IMR-90 (cell line): ENCODE measurements around the gene SNRK. TPM values are rescaled to one million over a fixed set of nuclear protein-coding genes. Genes with fewer than 3 reads are reported as not detected.

Experiments
- ATAC-seq: fragments of 200-7000 bp; cut with Tn5 transposase; 2 replicates; pipeline ENCODE4 v1.9.1; 2020; ENCODE audit warnings: low read depth, mild to moderate bottlenecking, moderate library complexity
- BruUV-seq: library from RNA; stranded (reverse); fragments of 400-500 nt; replicated peaks from 2 replicates; lab custom pipeline; 2021; lab: Mats Ljungman, UMichigan
- CTCF ChIA-PET: fragments of 300-600 bp; formaldehyde crosslinking; extraction: SDS; loops from one replicate; lab custom pipeline; 2021; ENCODE audit warnings: antibody characterized with exemption; lab: Yijun Ruan, JAX
- POLR2A ChIA-PET: fragments of 300-600 bp; sonication (Branson Sonifier 250); formaldehyde crosslinking; loops from one replicate; lab custom pipeline; 2022; ENCODE audit warnings: antibody characterized with exemption; ENCODE audit not compliant: unreplicated experiment; lab: Charles Lee
- DNase-seq: peaks from one replicate; pipeline ENCODE4 v3.0.0; 2013
- H2AFZ ChIP-seq: replicated peaks from 2 replicates; pipeline ENCODE3; 2013; ENCODE audit warnings: low read length, mild to moderate bottlenecking; ENCODE audit not compliant: poor library complexity
- H2AK5ac ChIP-seq: 2 replicates; pipeline ENCODE4 v1.6.1; 2013; ENCODE audit warnings: low read depth, low read length, inconsistent platforms
- H2AK9ac ChIP-seq: replicated peaks from 2 replicates; pipeline ENCODE3; 2013; ENCODE audit warnings: mild to moderate bottlenecking, low read depth, low read length, moderate library complexity; ENCODE audit not compliant: poor library complexity
- H2BK120ac ChIP-seq: 2 replicates; pipeline ENCODE4 v1.6.1; 2013; ENCODE audit warnings: low read depth, low read length, inconsistent platforms
- H2BK15ac ChIP-seq: 3 replicates; pipeline ENCODE4 v1.6.1; 2013; ENCODE audit warnings: low read depth, low read length, inconsistent platforms
- H2BK20ac ChIP-seq: 2 replicates; pipeline ENCODE4 v1.6.1; 2013; ENCODE audit warnings: low read depth, mild to moderate bottlenecking, inconsistent platforms, low read length, moderate library complexity
- H2BK5ac ChIP-seq: 2 replicates; pipeline ENCODE4 v1.6.1; 2013; ENCODE audit warnings: mild to moderate bottlenecking, low read depth, low read length, inconsistent platforms; ENCODE audit not compliant: poor library complexity, severe bottlenecking
- H3K14ac ChIP-seq: replicated peaks from 2 replicates; pipeline ENCODE4 v1.6.1; 2013; ENCODE audit warnings: low read depth, low read length, inconsistent platforms
- H3K18ac ChIP-seq: 2 replicates; pipeline ENCODE4 v1.6.1; 2013; ENCODE audit warnings: low read depth, low read length, control low read depth
- H3K23ac ChIP-seq: 2 replicates; pipeline ENCODE4 v1.6.1; 2013; ENCODE audit warnings: low read depth, low read length, inconsistent platforms
- H3K27ac ChIP-seq: 2 replicates; pipeline ENCODE4 v1.5.1; 2013; ENCODE audit warnings: mild to moderate bottlenecking, control low read depth, low read length; ENCODE audit not compliant: insufficient read depth
- H3K27me3 ChIP-seq: 2 replicates; pipeline ENCODE4 v1.6.1; 2013; ENCODE audit warnings: low read length; ENCODE audit not compliant: control insufficient read depth, insufficient read depth
- H3K36me3 ChIP-seq: 2 replicates; pipeline ENCODE4 v1.6.1; 2013; ENCODE audit warnings: low read length, mixed read lengths; ENCODE audit not compliant: control insufficient read depth, insufficient read depth
- H3K4ac ChIP-seq: 2 replicates; pipeline ENCODE4 v1.6.1; 2013; ENCODE audit warnings: low read depth, low read length, inconsistent platforms
- H3K4me1 ChIP-seq: 2 replicates; pipeline ENCODE4 v1.6.1; 2013; ENCODE audit warnings: low read length, mixed read lengths; ENCODE audit not compliant: control insufficient read depth, insufficient read depth
- H3K4me2 ChIP-seq: 2 replicates; pipeline ENCODE4 v1.6.1; 2013; ENCODE audit warnings: low read depth, mild to moderate bottlenecking, control low read depth, low read length, moderate library complexity
- H3K4me3 ChIP-seq: 2 replicates; pipeline ENCODE4 v1.5.1; 2013; ENCODE audit warnings: low read depth, mild to moderate bottlenecking, control low read depth, low read length, moderate library complexity; ENCODE audit not compliant: insufficient read depth
- H3K56ac ChIP-seq: 2 replicates; pipeline ENCODE4 v1.6.1; 2013; ENCODE audit warnings: low read length, inconsistent platforms; ENCODE audit not compliant: insufficient read depth; ENCODE audit errors: extremely low read depth
- H3K79me1 ChIP-seq, 2 experiments: 2 replicates each; pipeline ENCODE4 v1.6.1; 2013; ENCODE audit warnings: low read length in 2 of 2, inconsistent platforms in 1 of 2, low read depth in 1 of 2
- H3K9ac ChIP-seq: 2 replicates; pipeline ENCODE4 v1.6.1; 2013; ENCODE audit warnings: low read depth, low read length, control low read depth
- H3K9me1 ChIP-seq: 2 replicates; pipeline ENCODE4 v1.6.1; 2013; ENCODE audit warnings: low read length, inconsistent platforms; ENCODE audit not compliant: insufficient read depth
- H3K9me3 ChIP-seq: 2 replicates; pipeline ENCODE4 v1.6.1; 2013; ENCODE audit warnings: low read length; ENCODE audit not compliant: control insufficient read depth, insufficient read depth
- H4K20me1 ChIP-seq: 2 replicates; pipeline ENCODE4 v1.6.1; 2013; ENCODE audit warnings: low read length, inconsistent platforms; ENCODE audit not compliant: insufficient read depth
- H4K5ac ChIP-seq: 2 replicates; pipeline ENCODE4 v1.6.1; 2013; ENCODE audit warnings: mild to moderate bottlenecking, low read depth, low read length, control low read depth
- H4K8ac ChIP-seq, 2 experiments: 2 replicates each; pipeline ENCODE4 v1.6.1; 2013; ENCODE audit warnings: low read depth in 2 of 2, low read length in 2 of 2, control low read depth in 1 of 2, inconsistent platforms in 1 of 2
- H4K91ac ChIP-seq: 2 replicates; pipeline ENCODE4 v1.6.1; 2013; ENCODE audit warnings: low read depth, low read length, inconsistent platforms; ENCODE audit not compliant: insufficient read depth
- BHLHE40 ChIP-seq: fragments of 150-350 bp; IDR thresholded peaks from 2 replicates; pipeline ENCODE4 v1.6.1; 2016; ENCODE audit warnings: mild to moderate bottlenecking, low read depth, low read length
- CEBPB ChIP-seq: IDR thresholded peaks from 2 replicates; pipeline ENCODE4 v1.6.1; 2012; ENCODE audit warnings: low read depth, low read length, improper control_type of control experiment
- CHD1 ChIP-seq: IDR thresholded peaks from 2 replicates; pipeline ENCODE4 v1.6.1; 2012; ENCODE audit warnings: low read depth, low read length, improper control_type of control experiment
- FOS ChIP-seq: fragments of 150-350 bp; IDR thresholded peaks from 2 replicates; pipeline ENCODE4 v1.6.1; 2016; ENCODE audit warnings: low read depth, low read length
- MAFK ChIP-seq: IDR thresholded peaks from 2 replicates; pipeline ENCODE4 v1.6.1; 2012; ENCODE audit warnings: low read depth, low read length, improper control_type of control experiment
- MAZ ChIP-seq: IDR thresholded peaks from 2 replicates; pipeline ENCODE4 v1.6.1; 2012; ENCODE audit warnings: low read depth, mild to moderate bottlenecking, low read length, improper control_type of control experiment, moderate library complexity, borderline replicate concordance
- MXI1 ChIP-seq: IDR thresholded peaks from 2 replicates; pipeline ENCODE4 v1.6.1; 2012; ENCODE audit warnings: low read depth, mild to moderate bottlenecking, low read length, moderate library complexity, borderline replicate concordance
- NFE2L2 ChIP-seq: fragments of 150-350 bp; IDR thresholded peaks from 2 replicates; pipeline ENCODE4 v1.6.1; 2016; ENCODE audit warnings: low read depth, mild to moderate bottlenecking, low read length
- POLR2A ChIP-seq: IDR thresholded peaks from 2 replicates; pipeline ENCODE4 v1.6.1; 2012; ENCODE audit warnings: mild to moderate bottlenecking, low read depth, low read length
- RAD21 ChIP-seq: IDR thresholded peaks from 2 replicates; pipeline ENCODE4 v1.6.1; 2012; ENCODE audit warnings: low read length, improper control_type of control experiment
- RCOR1 ChIP-seq: IDR thresholded peaks from 2 replicates; pipeline ENCODE4 v1.6.1; 2012; ENCODE audit warnings: mild to moderate bottlenecking, low read length, improper control_type of control experiment; ENCODE audit not compliant: insufficient replicate concordance
- RFX5 ChIP-seq: IDR thresholded peaks from 2 replicates; pipeline ENCODE4 v1.8.0; 2012; ENCODE audit warnings: low read depth, mild to moderate bottlenecking, low read length, moderate library complexity
- SMC3 ChIP-seq: fragments of 150-350 bp; IDR thresholded peaks from 2 replicates; pipeline ENCODE4 v1.6.1; 2016; ENCODE audit warnings: low read depth, mild to moderate bottlenecking, antibody characterized with exemption, low read length, moderate library complexity
- WGBS, 2 experiments: methylation state at CpG; one replicate each; pipeline versions ENCODE4 v1.1.5 to v1.1.7; 2013; ENCODE audit warnings: missing lambda C conversion rate in 2 of 2; ENCODE audit not compliant: insufficient read length in 1 of 2; ENCODE audit errors: extremely low coverage in 2 of 2; 5-methylcytosine and 5-hydroxymethylcytosine counted together
- dilution Hi-C: fragments of 300-500 bp; cut with HindIII; formaldehyde crosslinking; loops from one replicate; pipeline ENCODE4 v1.14.3; 2018; ENCODE audit warnings: low sequenced_read_pairs; ENCODE audit not compliant: unreplicated experiment
- in situ Hi-C: fragments of 300-500 bp; cut with MboI; formaldehyde crosslinking; loops from 3 replicates; pipeline ENCODE4 v1.14.3; 2019; ENCODE audit warnings: low sequenced_read_pairs, inconsistent platforms, mixed read lengths
- intact Hi-C: fragments of 100-400 bp; cut with micrococcal nuclease; formaldehyde crosslinking; loops from 2 replicates; pipeline ENCODE4 v1.10.0; 2022
- polyA plus RNA-seq, 3 experiments: library from polyadenylated mRNA; depleted of rRNA; stranded (reverse); fragments of >200 nt; gene quantifications; 2 replicates each; pipeline ENCODE4 v1.2.3, GENCODE V29; 2012; ENCODE audit warnings: low replicate concordance in 1 of 3
- total RNA-seq: library from RNA; depleted of rRNA; stranded (reverse); fragments of >200 nt; gene quantifications from 2 replicates; pipeline ENCODE4 v1.2.3, GENCODE V29; 2012
- TF ChIP-seq, protein P1 (sequence below): conservative IDR thresholded peaks from 2 replicates; pipeline ENCODE4 v1.5.1; 2012; ENCODE audit warnings: mild to moderate bottlenecking, low read depth, low read length, improper control_type of control experiment
- TF ChIP-seq, protein P2 (sequence below): fragments of 150-350 bp; IDR thresholded peaks from 2 replicates; pipeline ENCODE4 v1.6.1; 2017; ENCODE audit warnings: mild to moderate bottlenecking, antibody characterized with exemption, low read length, low read depth
- TF ChIP-seq, protein P3 (sequence below): fragments of 150-350 bp; IDR thresholded peaks from 2 replicates; pipeline ENCODE4 v1.6.1; 2016; ENCODE audit warnings: low read depth, mild to moderate bottlenecking, low read length, moderate library complexity, borderline replicate concordance

Gene SNRK
- total and polyA plus RNA-seq, 2 of the 4 experiments (the other 2 are of a cell fraction): 4.7 to 23.1 TPM

DNA sequence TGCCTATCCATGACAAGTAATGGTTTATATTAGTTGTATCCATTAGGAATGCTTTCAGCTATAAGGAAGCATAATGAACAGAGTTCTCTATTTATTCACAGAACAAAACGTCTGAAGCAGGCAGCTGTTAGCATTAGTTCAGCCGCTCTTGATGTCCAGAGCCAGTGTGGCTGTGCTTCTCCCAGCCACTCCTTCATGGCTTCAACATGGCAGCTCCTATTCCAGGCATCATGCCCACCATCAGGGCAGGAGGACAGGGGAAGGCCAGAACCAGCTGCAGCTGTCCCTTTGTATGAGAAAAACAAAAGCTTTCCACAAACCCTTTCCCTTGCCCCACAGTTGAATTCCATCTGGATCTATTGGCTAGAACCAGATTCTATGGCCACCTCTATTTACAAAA lies 12.9 kb upstream of the SNRK start:
- WGBS, 2 experiments: no CpG with 5 or more reads among the region's 2 CpGs
- in situ Hi-C loops (no loop called here), intact Hi-C loops (no loop called here), dilution Hi-C loops (no loop called here)
- BruUV-seq: no TSS peak
- ChIA-PET CTCF (no interaction called here), POLR2A (interaction anchor here (1.6 kb wide), 1 partner anchor 13 kb away, joined by 3 read pairs; the partner anchor contains the start of gene SNRK)
- no peak overlapping the region for H3K9ac ChIP-seq
- H4K20me1 ChIP-seq: no peaks in the 10 kb centered on the region
- no peaks in the 10 kb centered on the region for H3K36me3 ChIP-seq
- H3K14ac ChIP-seq: no peak overlapping the region
- no peak overlapping the region for H3K4me3 ChIP-seq
- no peak overlapping the region for H2BK5ac ChIP-seq
- no peak overlapping the region for H3K23ac ChIP-seq
- no peak overlapping the region for H4K5ac ChIP-seq
- no peaks in the 10 kb centered on the region for H3K9me3 ChIP-seq
- no peak overlapping the region for H2BK20ac ChIP-seq
- no peak overlapping the region for H3K56ac ChIP-seq
- TF ChIP-seq MXI1 (no peak), MAFK (no peak), RAD21 (no peak), MAZ (no peak), NFE2L2 (no peak), SMC3 (no peak), BHLHE40 (no peak), FOS (no peak), CHD1 (no peak), CEBPB (no peak), POLR2A (no peak), RCOR1 (no peak), RFX5 (no peak)
- TF ChIP-seq, protein P1, sequence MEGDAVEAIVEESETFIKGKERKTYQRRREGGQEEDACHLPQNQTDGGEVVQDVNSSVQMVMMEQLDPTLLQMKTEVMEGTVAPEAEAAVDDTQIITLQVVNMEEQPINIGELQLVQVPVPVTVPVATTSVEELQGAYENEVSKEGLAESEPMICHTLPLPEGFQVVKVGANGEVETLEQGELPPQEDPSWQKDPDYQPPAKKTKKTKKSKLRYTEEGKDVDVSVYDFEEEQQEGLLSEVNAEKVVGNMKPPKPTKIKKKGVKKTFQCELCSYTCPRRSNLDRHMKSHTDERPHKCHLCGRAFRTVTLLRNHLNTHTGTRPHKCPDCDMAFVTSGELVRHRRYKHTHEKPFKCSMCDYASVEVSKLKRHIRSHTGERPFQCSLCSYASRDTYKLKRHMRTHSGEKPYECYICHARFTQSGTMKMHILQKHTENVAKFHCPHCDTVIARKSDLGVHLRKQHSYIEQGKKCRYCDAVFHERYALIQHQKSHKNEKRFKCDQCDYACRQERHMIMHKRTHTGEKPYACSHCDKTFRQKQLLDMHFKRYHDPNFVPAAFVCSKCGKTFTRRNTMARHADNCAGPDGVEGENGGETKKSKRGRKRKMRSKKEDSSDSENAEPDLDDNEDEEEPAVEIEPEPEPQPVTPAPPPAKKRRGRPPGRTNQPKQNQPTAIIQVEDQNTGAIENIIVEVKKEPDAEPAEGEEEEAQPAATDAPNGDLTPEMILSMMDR: no peak
- TF ChIP-seq, protein P2, sequence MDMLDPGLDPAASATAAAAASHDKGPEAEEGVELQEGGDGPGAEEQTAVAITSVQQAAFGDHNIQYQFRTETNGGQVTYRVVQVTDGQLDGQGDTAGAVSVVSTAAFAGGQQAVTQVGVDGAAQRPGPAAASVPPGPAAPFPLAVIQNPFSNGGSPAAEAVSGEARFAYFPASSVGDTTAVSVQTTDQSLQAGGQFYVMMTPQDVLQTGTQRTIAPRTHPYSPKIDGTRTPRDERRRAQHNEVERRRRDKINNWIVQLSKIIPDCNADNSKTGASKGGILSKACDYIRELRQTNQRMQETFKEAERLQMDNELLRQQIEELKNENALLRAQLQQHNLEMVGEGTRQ: no peak
- TF ChIP-seq, protein P3, sequence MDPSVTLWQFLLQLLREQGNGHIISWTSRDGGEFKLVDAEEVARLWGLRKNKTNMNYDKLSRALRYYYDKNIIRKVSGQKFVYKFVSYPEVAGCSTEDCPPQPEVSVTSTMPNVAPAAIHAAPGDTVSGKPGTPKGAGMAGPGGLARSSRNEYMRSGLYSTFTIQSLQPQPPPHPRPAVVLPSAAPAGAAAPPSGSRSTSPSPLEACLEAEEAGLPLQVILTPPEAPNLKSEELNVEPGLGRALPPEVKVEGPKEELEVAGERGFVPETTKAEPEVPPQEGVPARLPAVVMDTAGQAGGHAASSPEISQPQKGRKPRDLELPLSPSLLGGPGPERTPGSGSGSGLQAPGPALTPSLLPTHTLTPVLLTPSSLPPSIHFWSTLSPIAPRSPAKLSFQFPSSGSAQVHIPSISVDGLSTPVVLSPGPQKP: no peak
- H3K4me2 ChIP-seq: no peak overlapping the region
- DNase-seq (no peak), ATAC-seq (no peak)
- H2AFZ ChIP-seq: no peak overlapping the region
- no peak overlapping the region for H2AK9ac ChIP-seq
- H3K27ac ChIP-seq: no peak overlapping the region
- peaks cover 15% of the 10 kb centered on the region for H3K27me3 ChIP-seq
- H3K79me1 ChIP-seq: no peaks in the 10 kb centered on the region
- H3K4ac ChIP-seq: no peak overlapping the region
- H3K4me1 ChIP-seq: no peaks in the 10 kb centered on the region
- no peaks in the 10 kb centered on the region for H3K9me1 ChIP-seq
- no peak overlapping the region for H2BK120ac ChIP-seq
- no peak overlapping the region for H4K8ac ChIP-seq
- no peak overlapping the region for H2BK15ac ChIP-seq
- H3K18ac ChIP-seq: no peak overlapping the region
- H2AK5ac ChIP-seq: no peak overlapping the region
- H4K91ac ChIP-seq: no peak overlapping the region
